GM23338 (cell line): ENCODE data around the gene HDAC5. TPM values are rescaled to one million over a fixed set of nuclear protein-coding genes. Genes with fewer than 3 reads are reported as not detected.

ENCODE experiments used
- ATAC-seq: fragments of 200-7000 bp; cut with Tn5 transposase; 3 replicates; pipeline ENCODE4 v1.9.1; 2020
- DNase-seq: peaks from one replicate; pipeline ENCODE4 v3.0.0-alpha.2; 2015; ENCODE audit warnings: low spot score
- H2AFZ ChIP-seq: fragments of 200-600 bp; sonication (generic); 2 replicates; pipeline ENCODE4 v1.8.0; 2016; ENCODE audit warnings: antibody characterized with exemption, mild to moderate bottlenecking, moderate library complexity
- H3F3A ChIP-seq: fragments of 200-600 bp; sonication (generic); replicated peaks from 2 replicates; pipeline ENCODE4 v1.8.0; 2017; ENCODE audit warnings: antibody characterized with exemption, mixed run types, low read depth
- H3K27ac ChIP-seq: fragments of 200-600 bp; sonication (generic); 2 replicates; pipeline ENCODE4 v1.6.1; 2016; ENCODE audit warnings: low read depth
- H3K27me3 ChIP-seq: fragments of 200-600 bp; sonication (generic); 2 replicates; pipeline ENCODE4 v1.8.0; 2016; ENCODE audit warnings: mild to moderate bottlenecking, mixed run types, moderate library complexity; ENCODE audit not compliant: insufficient read depth
- H3K36me3 ChIP-seq: fragments of 200-600 bp; sonication (generic); 2 replicates; pipeline ENCODE4 v1.8.0; 2016; ENCODE audit warnings: mild to moderate bottlenecking; ENCODE audit not compliant: insufficient read depth
- H3K4me1 ChIP-seq: fragments of 200-600 bp; sonication (generic); 2 replicates; pipeline ENCODE4 v1.8.0; 2016; ENCODE audit warnings: mild to moderate bottlenecking, moderate library complexity; ENCODE audit not compliant: insufficient read depth
- H3K4me2 ChIP-seq: fragments of 200-600 bp; sonication (generic); 2 replicates; pipeline ENCODE4 v1.7.1; 2017; ENCODE audit warnings: mixed run types
- H3K4me3 ChIP-seq: fragments of 200-600 bp; sonication (generic); 2 replicates; pipeline ENCODE4 v1.6.1; 2016; ENCODE audit warnings: mixed run types
- H3K79me2 ChIP-seq: fragments of 200-600 bp; sonication (generic); replicated peaks from 2 replicates; pipeline ENCODE4 v1.8.0; 2017; ENCODE audit warnings: mild to moderate bottlenecking; ENCODE audit not compliant: insufficient read depth
- H3K9me2 ChIP-seq: fragments of 200-600 bp; sonication (generic); 2 replicates; pipeline ENCODE4 v1.8.0; 2017; ENCODE audit not compliant: insufficient read depth
- H4K20me1 ChIP-seq: fragments of 200-600 bp; sonication (generic); replicated peaks from 2 replicates; pipeline ENCODE4 v1.8.0; 2017; ENCODE audit warnings: mild to moderate bottlenecking; ENCODE audit not compliant: insufficient read depth
- H3K27ac Mint-ChIP-seq: 2 replicates; pipeline ENCODE4 v1.8.0; 2020; ENCODE audit warnings: inconsistent platforms, mild to moderate bottlenecking, moderate library complexity, mixed read lengths
- H3K27me3 Mint-ChIP-seq: 3 replicates; pipeline ENCODE4 v1.8.0; 2022; ENCODE audit warnings: low read depth, mild to moderate bottlenecking, moderate library complexity, mixed read lengths, inconsistent platforms; ENCODE audit not compliant: insufficient read depth, poor library complexity
- H3K36me3 Mint-ChIP-seq: 3 replicates; pipeline ENCODE4 v1.8.0; 2021; ENCODE audit warnings: low read depth, mild to moderate bottlenecking, inconsistent platforms, moderate library complexity, mixed read lengths
- H3K4me1 Mint-ChIP-seq: 3 replicates; pipeline ENCODE4 v1.8.0; 2020; ENCODE audit warnings: mild to moderate bottlenecking, inconsistent platforms, mixed read lengths
- H3K4me3 Mint-ChIP-seq: 3 replicates; pipeline ENCODE4 v1.8.0; 2021; ENCODE audit warnings: moderate library complexity, mild to moderate bottlenecking, inconsistent platforms, mixed read lengths
- H3K9me3 Mint-ChIP-seq: 3 replicates; pipeline ENCODE4 v1.8.0; 2020; ENCODE audit warnings: moderate library complexity, mild to moderate bottlenecking, inconsistent platforms, mixed read lengths
- CREB1 ChIP-seq: fragments of 250-450 bp; sonication (Bioruptor Pico); IDR thresholded peaks from 2 replicates; pipeline ENCODE4 v1.5.0; 2020; ENCODE audit warnings: low read depth, mild to moderate bottlenecking, moderate library complexity
- EZH2 ChIP-seq: fragments of 200-600 bp; sonication (generic); IDR thresholded peaks from one replicate; pipeline ENCODE4 v1.8.0; 2017; ENCODE audit warnings: antibody characterized with exemption, mild to moderate bottlenecking, low read depth; ENCODE audit not compliant: unreplicated experiment
- EZH2phosphoT487 ChIP-seq: fragments of 200-600 bp; sonication (generic); IDR thresholded peaks from one replicate; pipeline ENCODE4 v1.8.1; 2018; ENCODE audit warnings: antibody characterized with exemption; ENCODE audit not compliant: unreplicated experiment
- JUNB ChIP-seq: IDR thresholded peaks from one replicate; pipeline ENCODE4 v1.6.1; 2016; ENCODE audit warnings: antibody characterized with exemption; ENCODE audit not compliant: unreplicated experiment
- NANOG ChIP-seq: IDR thresholded peaks from 2 replicates; pipeline ENCODE4 v1.6.1; 2016; ENCODE audit warnings: antibody characterized with exemption, borderline replicate concordance
- POLR2AphosphoS5 ChIP-seq: IDR thresholded peaks from 2 replicates; pipeline ENCODE4 v1.6.1; 2016; ENCODE audit warnings: antibody characterized with exemption, low read depth
- STAT1 ChIP-seq: IDR thresholded peaks from one replicate; pipeline ENCODE4 v1.6.1; 2016; ENCODE audit warnings: antibody characterized with exemption; ENCODE audit not compliant: unreplicated experiment
- ZNF114 ChIP-seq: fragments of 250-450 bp; sonication (Bioruptor Pico); IDR thresholded peaks from 2 replicates; pipeline ENCODE4 v1.5.0; 2020; ENCODE audit warnings: mild to moderate bottlenecking, moderate library complexity
- ZNF331 ChIP-seq: fragments of 250-450 bp; sonication (Bioruptor Pico); IDR thresholded peaks from 2 replicates; pipeline ENCODE4 v1.5.0; 2020; ENCODE audit warnings: low read depth, mild to moderate bottlenecking, moderate library complexity
- polyA plus RNA-seq: library from polyadenylated mRNA; unstranded; fragments of >200 nt; fragmentation: Nextera tagmentation; extraction: Ambion mirVana; gene quantifications from 2 replicates; pipeline ENCODE4 v1.2.1, GENCODE V29; 2016
- total RNA-seq: library from RNA; depleted of rRNA; stranded (reverse); fragments of >200 nt; shearing (Covaris generic); gene quantifications from 2 replicates; pipeline ENCODE4 v1.2.3, GENCODE V29; 2014
- TF ChIP-seq, protein P1 (sequence below), 2 experiments: fragments of 200-600 bp in 1 of 2; sonication (generic) in 1 of 2; conservative IDR thresholded peaks; 2 replicates each; pipeline versions ENCODE4 v1.5.1 to v1.6.1; 2016 to 2017; ENCODE audit warnings: antibody characterized with exemption in 2 of 2, low read depth in 2 of 2, mild to moderate bottlenecking in 2 of 2, moderate library complexity in 1 of 2

Gene HDAC5
- total and polyA plus RNA-seq, 2 experiments from 2014 or later: 16.9 to 71.1 TPM

DNA sequence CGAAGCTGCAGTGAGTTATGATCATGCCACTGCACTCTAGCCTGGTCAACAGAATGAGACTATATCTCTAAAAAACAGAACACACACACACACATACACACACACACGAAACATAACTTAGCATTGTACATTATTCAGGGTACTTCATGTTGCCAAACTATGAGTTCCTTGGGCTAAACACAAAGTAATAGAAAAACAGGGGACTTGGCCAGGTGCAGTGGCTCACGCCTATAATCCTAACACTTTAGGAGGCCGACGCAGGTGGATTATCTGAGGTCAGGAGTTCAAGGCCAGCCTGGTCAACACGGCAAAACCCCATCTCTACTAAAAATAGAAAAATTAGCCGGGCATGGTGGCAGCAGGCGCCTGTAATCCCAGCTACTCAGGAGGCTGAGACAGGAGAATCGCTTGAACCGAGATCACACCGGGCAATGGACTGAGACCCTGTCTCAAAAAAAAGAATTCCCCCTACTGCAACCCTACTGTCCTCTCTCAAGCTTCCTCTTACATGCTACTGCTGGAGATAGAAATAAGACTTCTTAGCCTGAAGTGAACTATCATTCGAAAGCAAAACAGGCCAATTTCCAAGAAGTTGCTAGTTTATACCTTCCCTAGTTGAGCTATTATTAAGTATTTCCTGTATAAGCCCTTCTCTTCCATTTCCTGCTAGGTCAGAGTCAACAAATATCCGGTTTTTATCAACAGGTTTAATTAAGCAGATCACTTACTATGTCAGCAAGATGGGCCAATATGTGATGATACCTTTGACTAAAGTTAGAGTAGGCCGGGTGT lies 64.1 kb downstream of the HDAC5 start:
- Histone ChIP-seq H3K4me3 (no peak overlapping the region), H3K4me1 (peaks cover 2% of the 10 kb centered on the region; the same call in 1 of the 2 replicates), H3K27me3 (no peaks in the 10 kb centered on the region), H3K4me2 (no peak overlapping the region), H3K9me2 (no peaks in the 10 kb centered on the region), H3K27ac (no peak overlapping the region), H3K36me3 (peaks cover 54% of the 10 kb centered on the region), H3F3A (peaks cover 9% of the 10 kb centered on the region; the same call in 1 of the 2 replicates), H3K79me2 (peaks cover 99% of the 10 kb centered on the region), H2AFZ (no peak overlapping the region), H4K20me1 (peaks cover 73% of the 10 kb centered on the region)
- no peaks in the 10 kb centered on the region for H3K27me3 Mint-ChIP-seq
- ATAC-seq: no peak
- H3K36me3 Mint-ChIP-seq: peaks cover 89% of the 10 kb centered on the region
- peaks cover 13% of the 10 kb centered on the region for H3K4me1 Mint-ChIP-seq
- no peak for DNase-seq
- no peak overlapping the region for H3K4me3 Mint-ChIP-seq
- H3K9me3 Mint-ChIP-seq: no peaks in the 10 kb centered on the region
- H3K27ac Mint-ChIP-seq: no peak overlapping the region
- TF ChIP-seq, protein P1, sequence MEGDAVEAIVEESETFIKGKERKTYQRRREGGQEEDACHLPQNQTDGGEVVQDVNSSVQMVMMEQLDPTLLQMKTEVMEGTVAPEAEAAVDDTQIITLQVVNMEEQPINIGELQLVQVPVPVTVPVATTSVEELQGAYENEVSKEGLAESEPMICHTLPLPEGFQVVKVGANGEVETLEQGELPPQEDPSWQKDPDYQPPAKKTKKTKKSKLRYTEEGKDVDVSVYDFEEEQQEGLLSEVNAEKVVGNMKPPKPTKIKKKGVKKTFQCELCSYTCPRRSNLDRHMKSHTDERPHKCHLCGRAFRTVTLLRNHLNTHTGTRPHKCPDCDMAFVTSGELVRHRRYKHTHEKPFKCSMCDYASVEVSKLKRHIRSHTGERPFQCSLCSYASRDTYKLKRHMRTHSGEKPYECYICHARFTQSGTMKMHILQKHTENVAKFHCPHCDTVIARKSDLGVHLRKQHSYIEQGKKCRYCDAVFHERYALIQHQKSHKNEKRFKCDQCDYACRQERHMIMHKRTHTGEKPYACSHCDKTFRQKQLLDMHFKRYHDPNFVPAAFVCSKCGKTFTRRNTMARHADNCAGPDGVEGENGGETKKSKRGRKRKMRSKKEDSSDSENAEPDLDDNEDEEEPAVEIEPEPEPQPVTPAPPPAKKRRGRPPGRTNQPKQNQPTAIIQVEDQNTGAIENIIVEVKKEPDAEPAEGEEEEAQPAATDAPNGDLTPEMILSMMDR (conservative IDR thresholded peaks at IDR 0.05; ENCODE audit: low read depth in 2 of 2): no peak
- no peak for TF ChIP-seq STAT1
- TF ChIP-seq ZNF331: no peak
- no peak for TF ChIP-seq ZNF114 (CRISPR knock-in tag)
- TF ChIP-seq NANOG: no peak
- TF ChIP-seq POLR2AphosphoS5: no peak
- no peak for TF ChIP-seq CREB1

DNA sequence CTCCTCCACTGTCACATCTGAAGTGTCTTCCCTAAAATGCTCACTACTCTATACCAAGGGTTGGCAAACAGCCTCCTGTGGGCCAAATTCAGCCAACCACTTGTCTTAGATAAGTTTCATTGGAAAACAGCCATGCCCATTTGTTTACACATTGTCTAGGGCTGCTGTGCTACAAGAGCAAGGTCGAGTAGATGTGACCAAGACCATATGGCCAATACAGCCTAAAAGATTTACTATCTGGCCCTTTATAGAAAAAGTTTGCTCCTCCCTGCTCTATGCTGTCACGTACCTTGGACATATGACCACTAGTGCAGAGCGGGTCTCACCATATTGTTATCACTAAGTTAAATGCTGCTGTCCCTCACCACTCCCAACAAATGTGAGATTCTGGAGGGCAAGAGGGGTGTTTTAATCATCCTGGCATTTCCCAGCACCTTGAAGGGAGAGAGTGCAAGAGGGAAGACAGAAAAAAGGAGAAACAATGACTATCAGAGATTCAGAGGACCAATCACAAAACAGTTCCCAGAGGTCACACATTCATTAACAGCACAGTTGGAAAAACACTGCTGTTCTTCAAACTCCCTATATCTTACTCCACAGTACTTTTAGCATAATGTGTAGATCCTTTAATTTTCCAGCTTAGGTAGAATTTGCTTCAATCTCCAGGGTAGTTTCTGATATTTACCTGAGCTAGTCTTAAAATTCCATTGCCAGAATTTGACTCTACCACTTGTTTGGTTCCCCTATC lies 70.1 kb downstream of the HDAC5 start:
- peaks cover 99% of the 10 kb centered on the region for H3K79me2 ChIP-seq
- H3K36me3 Mint-ChIP-seq: peaks cover 86% of the 10 kb centered on the region
- H4K20me1 ChIP-seq: peaks cover 59% of the 10 kb centered on the region
- TF ChIP-seq, protein P1 (conservative IDR thresholded peaks at IDR 0.05; ENCODE audit: low read depth in 2 of 2): no peak
- TF ChIP-seq EZH2phosphoT487: no peak
- no peak for TF ChIP-seq EZH2
- TF ChIP-seq POLR2AphosphoS5: no peak
- no peak for TF ChIP-seq NANOG
- TF ChIP-seq JUNB: no peak

More for the DNA sequence above, 70.1 kb downstream of the HDAC5 start:
- DNase-seq (no peak), ATAC-seq (no peak)
- H3F3A ChIP-seq: 0 out of 2 replicates have a peak, but pooled peaks cover 3% of the 10 kb centered on the region
- H3K27me3 ChIP-seq: no peaks in the 10 kb centered on the region
- Mint-ChIP-seq H3K27ac (no peak overlapping the region), H3K27me3 (no peaks in the 10 kb centered on the region), H3K9me3 (no peaks in the 10 kb centered on the region), H3K4me3 (no peak overlapping the region), H3K4me1 (no peaks in the 10 kb centered on the region)
- H3K4me3 ChIP-seq: no peak overlapping the region
- H2AFZ ChIP-seq: no peak overlapping the region
- no peaks in the 10 kb centered on the region for H3K9me2 ChIP-seq
- peaks cover 38% of the 10 kb centered on the region for H3K36me3 ChIP-seq
- no peak overlapping the region for H3K4me2 ChIP-seq
- no peaks in the 10 kb centered on the region for H3K4me1 ChIP-seq
- no peak overlapping the region for H3K27ac ChIP-seq
